ENCODE measurements around the gene USP33.

GRCh38 chr1:77759071-77760028 is at the start of gene USP33:
- no peak; the same call in 1 of the 2 replicates for TF ChIP-seq CTCF (conservative IDR thresholded peaks at IDR 0.05)
- peak; percentile 88 for TF ChIP-seq ZFX (IDR thresholded peaks at IDR 0.05)
